Activated CD8-positive, alpha-beta T cell treated with anti-CD3 and anti-CD28 coated beads, Interleukin-2, amount 10 ng/mL, durations not matched to agents 7 days and 5 days (primary cell): Measurements from ENCODE around the gene MAP3K7. TPM values are rescaled to one million over a fixed set of nuclear protein-coding genes. Genes with fewer than 3 reads are reported as not detected.
"Not testable (repeated sequence)": the region's sequence is repeated elsewhere in the genome, so short reads cannot be mapped to it uniquely, and the experiment has no call there.

Experiments
- ATAC-seq: fragments of 150-1000 bp; cut with Tn5 transposase; one replicate; pipeline ENCODE4 v1.10.0; 2021; ENCODE audit warnings: moderate library complexity
- CTCF ChIA-PET: fragments of 350-600 bp; sonication (Branson Sonifier 250); formaldehyde crosslinking; loops from one replicate; lab custom pipeline; 2021; ENCODE audit warnings: antibody characterized with exemption; lab: Charles Lee
- POLR2A ChIA-PET: fragments of 350-600 bp; sonication (Branson Sonifier 250); formaldehyde crosslinking; loops from one replicate; lab custom pipeline; 2021; ENCODE audit warnings: antibody characterized with exemption; lab: Charles Lee
- DNase-seq: peaks from one replicate; pipeline ENCODE4 v3.0.0-alpha.2; 2020
- H3K27ac Mint-ChIP-seq: one replicate; pipeline ENCODE4 v1.8.0; 2021; ENCODE audit warnings: mild to moderate bottlenecking, mixed read lengths
- H3K27me3 Mint-ChIP-seq: one replicate; pipeline ENCODE4 v1.8.0; 2021; ENCODE audit warnings: low read depth, mixed read lengths
- H3K36me3 Mint-ChIP-seq: one replicate; pipeline ENCODE4 v1.8.0; 2021; ENCODE audit warnings: low read depth, mixed read lengths
- H3K4me1 Mint-ChIP-seq: one replicate; pipeline ENCODE4 v1.8.0; 2021; ENCODE audit warnings: low read depth, mixed read lengths
- H3K4me3 Mint-ChIP-seq: one replicate; pipeline ENCODE4 v1.8.0; 2021; ENCODE audit warnings: mild to moderate bottlenecking, mixed read lengths
- H3K9me3 Mint-ChIP-seq: one replicate; pipeline ENCODE4 v1.8.0; 2022; ENCODE audit warnings: mixed read lengths; ENCODE audit not compliant: insufficient read depth
- total RNA-seq, 2 experiments: library from RNA; stranded (reverse); gene quantifications; one replicate each; pipeline ENCODE4 v1.2.3, GENCODE V29; 2021

MAP3K7 gene
- total RNA-seq, 2 experiments from 2014 or later = 27.8 to 28.1 TPM

DNA sequence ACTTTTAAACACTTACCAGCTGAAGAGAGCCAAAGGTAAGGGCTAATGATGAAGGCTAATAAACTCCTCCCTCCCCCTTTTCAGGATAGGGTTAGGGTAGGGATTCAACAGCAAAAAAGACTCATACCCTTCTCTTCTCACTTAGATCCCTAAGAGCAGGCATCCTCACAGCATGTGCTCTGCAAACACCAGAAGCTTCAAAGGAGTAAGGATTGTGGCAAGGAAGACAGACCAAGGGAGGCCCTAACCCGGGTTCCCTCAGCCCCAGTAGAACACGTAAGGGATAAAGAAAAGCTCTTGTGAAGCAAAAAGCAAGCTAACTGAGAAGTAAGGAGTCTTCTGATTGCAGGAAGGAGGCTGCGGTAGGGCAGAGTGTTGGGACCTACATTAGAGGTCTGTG, 11.6 kb downstream of the MAP3K7 start:
- DNase-seq (no peak), ATAC-seq (no peak)
- no peaks in the 10 kb centered on the region for H3K27me3 Mint-ChIP-seq
- H3K27ac Mint-ChIP-seq = no peak overlapping the region
- ChIA-PET CTCF (interaction anchor here (0.9 to 1.6 kb wide), 3 partner anchors 11 to 98 kb away, joined by 3 read pairs; partner anchors contain the start of gene MAP3K7), POLR2A (interaction anchor here (0.6 kb wide), 1 partner anchor 12 kb away, joined by 3 read pairs; no protein-coding TSS in a partner anchor)
- no peak overlapping the region for H3K4me3 Mint-ChIP-seq
- peaks cover 3% of the 10 kb centered on the region for H3K4me1 Mint-ChIP-seq
- H3K9me3 Mint-ChIP-seq = no peaks in the 10 kb centered on the region
- peaks cover 4% of the 10 kb centered on the region for H3K36me3 Mint-ChIP-seq

DNA sequence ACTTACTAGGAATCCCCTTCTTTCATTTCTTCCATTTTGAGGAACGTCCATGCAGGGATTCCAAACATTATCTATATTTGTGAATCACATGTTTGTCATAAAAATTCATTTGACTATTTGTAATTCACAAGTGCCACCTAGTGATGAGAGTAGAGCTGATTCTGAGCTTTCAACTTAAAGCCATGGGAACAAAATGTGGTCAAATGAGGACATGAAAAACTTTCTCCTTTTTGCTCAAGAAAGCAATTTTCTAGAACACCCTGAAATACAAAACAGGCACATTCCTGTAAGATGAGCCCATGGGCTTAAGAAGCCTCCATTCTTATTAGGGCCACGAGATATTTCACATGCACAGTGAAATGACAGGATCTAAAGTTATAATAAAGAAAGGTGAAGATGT, 12.3 kb downstream of the MAP3K7 start:
- H3K27ac Mint-ChIP-seq = no peak overlapping the region
- no peak for ATAC-seq
- peaks cover 9% of the 10 kb centered on the region for H3K36me3 Mint-ChIP-seq
- DNase-seq = no peak
- H3K9me3 Mint-ChIP-seq = no peaks in the 10 kb centered on the region
- no peaks in the 10 kb centered on the region for H3K27me3 Mint-ChIP-seq
- H3K4me3 Mint-ChIP-seq = no peak overlapping the region
- H3K4me1 Mint-ChIP-seq = peaks cover 1% of the 10 kb centered on the region
- ChIA-PET CTCF (interaction anchor here (0.9 to 1.6 kb wide), 2 partner anchors 12 to 98 kb away, joined by 3 read pairs; partner anchors contain the start of gene MAP3K7), POLR2A (no interaction called here)

DNA sequence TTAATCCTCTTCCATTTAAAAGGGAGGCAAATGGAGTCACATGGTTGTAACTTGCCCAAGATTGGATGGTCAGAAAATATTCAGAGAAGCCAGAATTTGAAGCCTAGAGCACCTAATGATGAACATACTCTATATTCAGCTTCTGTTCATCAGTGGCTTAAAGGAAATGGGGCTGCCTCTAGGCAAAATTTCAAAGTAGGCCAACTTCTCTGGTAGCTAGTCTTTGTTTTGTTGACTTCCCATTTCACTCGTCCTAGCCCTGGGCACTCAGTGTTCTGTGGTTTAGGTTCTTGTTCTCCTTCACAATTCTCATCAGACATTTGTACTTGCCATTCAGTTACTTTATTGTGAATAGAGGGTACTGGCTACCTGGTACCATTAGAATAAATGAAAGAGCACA, 13.2 kb downstream of the MAP3K7 start:
- Mint-ChIP-seq H3K36me3 (peaks cover 14% of the 10 kb centered on the region), H3K27me3 (no peaks in the 10 kb centered on the region), H3K4me1 (no peaks in the 10 kb centered on the region), H3K9me3 (no peaks in the 10 kb centered on the region), H3K27ac (no peak overlapping the region), H3K4me3 (no peak overlapping the region)
- ChIA-PET POLR2A (no interaction called here), CTCF (interaction anchor here (1.5 to 1.6 kb wide), 2 partner anchors 94 to 97 kb away, joined by 3 read pairs; no protein-coding TSS in a partner anchor)
- ATAC-seq (no peak), DNase-seq (no peak)

DNA sequence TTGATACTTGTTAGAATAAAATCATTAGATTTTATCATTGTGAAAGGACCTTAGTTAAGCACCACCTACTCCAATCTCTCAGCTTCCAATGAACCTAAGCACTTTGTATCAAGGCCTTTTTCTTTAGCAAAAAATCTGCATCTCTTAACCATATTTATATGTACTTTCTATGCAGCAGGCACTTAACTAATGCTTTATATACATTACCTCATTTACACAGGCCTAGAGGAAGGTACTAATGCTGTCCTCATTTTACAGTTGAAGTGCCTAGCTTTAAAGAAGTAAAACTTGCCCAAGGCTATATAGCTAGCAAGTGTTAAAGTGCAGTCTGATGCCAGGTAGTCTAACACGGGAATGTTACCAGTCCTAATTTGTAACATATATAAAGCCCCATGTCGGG, 14.0 kb downstream of the MAP3K7 start:
- Mint-ChIP-seq H3K27me3 (no peaks in the 10 kb centered on the region), H3K9me3 (no peaks in the 10 kb centered on the region), H3K4me1 (no peaks in the 10 kb centered on the region), H3K36me3 (peaks cover 19% of the 10 kb centered on the region), H3K4me3 (no peak overlapping the region), H3K27ac (no peak overlapping the region)
- ATAC-seq (no peak), DNase-seq (no peak)
- CTCF ChIA-PET = interaction anchor here (1.0 to 1.5 kb wide), 2 partner anchors 93 to 633 kb away, joined by 3 read pairs; no protein-coding TSS in a partner anchor
- POLR2A ChIA-PET = no interaction called here

- Mint-ChIP-seq H3K4me3 (no peak overlapping the region), H3K4me1 (peaks cover 4% of the 10 kb centered on the region), H3K27me3 (no peaks in the 10 kb centered on the region), H3K36me3 (peaks cover 46% of the 10 kb centered on the region), H3K9me3 (no peaks in the 10 kb centered on the region), H3K27ac (no peak overlapping the region)
- no peak for DNase-seq
- no peak for ATAC-seq
- ChIA-PET CTCF (interaction anchor here (1.5 to 1.6 kb wide), 2 partner anchors 10 to 43 kb away, joined by 3 to 5 read pairs; no protein-coding TSS in a partner anchor), POLR2A (no interaction called here)
Observed at GRCh38 chr6:90569223-90569622, 17.6 kb downstream of the MAP3K7 start.

DNA sequence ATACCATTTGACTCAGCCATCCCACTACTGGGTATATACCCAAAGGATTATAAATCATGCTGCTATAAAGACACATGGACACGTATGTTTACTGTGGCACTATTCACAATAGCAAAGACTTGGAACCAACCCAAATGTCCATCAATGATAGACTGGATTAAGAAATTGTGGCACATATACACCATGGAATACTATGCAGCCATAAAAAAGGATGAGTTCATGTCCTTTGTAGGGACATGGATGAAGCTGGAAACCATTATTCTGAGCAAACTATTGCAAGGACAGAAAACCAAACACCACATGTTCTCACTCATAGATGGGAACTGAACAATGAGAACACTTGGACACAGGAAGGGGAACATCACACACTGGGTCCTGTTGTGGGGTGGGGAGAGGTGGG, 19.2 kb downstream of the MAP3K7 start:
- H3K9me3 Mint-ChIP-seq, H3K27ac Mint-ChIP-seq, H3K27me3 Mint-ChIP-seq, H3K4me3 Mint-ChIP-seq, DNase-seq, POLR2A ChIA-PET, ATAC-seq, CTCF ChIA-PET: not testable (repeated sequence)
- Mint-ChIP-seq H3K4me1 (peaks cover 11% of the 10 kb centered on the region), H3K36me3 (peaks cover 61% of the 10 kb centered on the region)

- peaks cover 20% of the 10 kb centered on the region for H3K4me1 Mint-ChIP-seq
- peak; percentile 40 for DNase-seq
- CTCF ChIA-PET, ATAC-seq, H3K4me3 Mint-ChIP-seq, POLR2A ChIA-PET, H3K9me3 Mint-ChIP-seq, H3K27me3 Mint-ChIP-seq: not testable (repeated sequence)
- H3K27ac Mint-ChIP-seq = peak overlapping the region; percentile 24
- H3K36me3 Mint-ChIP-seq = peaks cover 70% of the 10 kb centered on the region
Observed at GRCh38 chr6:90562341-90562740, 24.5 kb downstream of the MAP3K7 start.

DNA sequence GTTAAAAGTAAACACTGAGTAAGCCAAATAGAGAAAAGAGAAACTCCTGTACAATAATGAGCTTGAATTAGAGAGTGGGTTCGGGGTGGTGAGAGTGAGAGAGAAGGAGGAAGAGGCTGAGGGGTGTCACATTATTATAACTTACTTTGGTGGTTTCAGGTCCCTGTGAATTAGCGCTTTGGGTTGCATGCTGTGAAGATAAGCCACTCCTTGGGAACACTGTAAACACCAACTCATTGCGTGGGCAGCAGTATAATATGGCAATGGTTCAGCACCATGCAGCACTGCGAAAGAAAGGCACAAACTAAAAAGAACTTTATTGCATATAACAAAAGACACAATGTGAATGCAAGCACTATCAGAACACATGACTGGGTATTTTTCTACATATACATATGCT, 26.9 kb downstream of the MAP3K7 start:
- Mint-ChIP-seq H3K9me3 (no peaks in the 10 kb centered on the region), H3K4me3 (no peak overlapping the region), H3K4me1 (peaks cover 19% of the 10 kb centered on the region), H3K27ac (no peak overlapping the region), H3K36me3 (peaks cover 65% of the 10 kb centered on the region), H3K27me3 (no peaks in the 10 kb centered on the region)
- DNase-seq (no peak), ATAC-seq (no peak)
- ChIA-PET POLR2A (no interaction called here), CTCF (interaction anchor here (1.5 kb wide), 1 partner anchor 9 kb away, joined by 5 read pairs; no protein-coding TSS in a partner anchor)

DNA sequence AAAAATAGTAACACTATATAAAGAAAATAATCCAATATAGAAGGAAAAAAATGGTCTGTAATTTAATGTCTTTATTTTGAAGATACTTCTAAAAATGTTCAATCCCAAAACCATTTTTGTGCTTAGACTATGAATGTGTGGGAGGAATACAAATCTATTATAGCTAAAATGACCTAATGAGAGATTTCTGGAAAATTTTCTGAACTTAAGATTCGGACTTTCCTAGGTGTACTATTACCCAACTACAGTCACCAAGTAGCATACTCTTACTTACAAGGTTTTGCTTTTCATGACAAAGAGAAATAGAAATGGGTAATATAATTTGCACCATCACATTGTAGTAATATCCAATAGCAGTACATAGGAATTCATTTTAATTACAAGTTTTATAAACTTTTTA, 29.9 kb downstream of the MAP3K7 start:
- Mint-ChIP-seq H3K27ac (no peak overlapping the region), H3K36me3 (peaks cover 54% of the 10 kb centered on the region), H3K27me3 (no peaks in the 10 kb centered on the region), H3K9me3 (no peaks in the 10 kb centered on the region), H3K4me3 (no peak overlapping the region), H3K4me1 (peaks cover 4% of the 10 kb centered on the region)
- CTCF ChIA-PET = no interaction called here
- ATAC-seq = no peak
- POLR2A ChIA-PET = no interaction called here
- DNase-seq = no peak

- Mint-ChIP-seq H3K4me3 (no peak overlapping the region), H3K27me3 (no peaks in the 10 kb centered on the region), H3K9me3 (no peaks in the 10 kb centered on the region), H3K27ac (no peak overlapping the region), H3K4me1 (peaks cover 4% of the 10 kb centered on the region), H3K36me3 (peaks cover 63% of the 10 kb centered on the region)
- POLR2A ChIA-PET = no interaction called here
- CTCF ChIA-PET = no interaction called here
- DNase-seq (no peak), ATAC-seq (no peak)
Observed at GRCh38 chr6:90547991-90548390, 38.9 kb downstream of the MAP3K7 start.

- H3K4me1 Mint-ChIP-seq = peaks cover 4% of the 10 kb centered on the region
- H3K36me3 Mint-ChIP-seq = peaks cover 60% of the 10 kb centered on the region
- POLR2A ChIA-PET = no interaction called here
- CTCF ChIA-PET = no interaction called here
- ATAC-seq (no peak), DNase-seq (no peak)
- H3K9me3 Mint-ChIP-seq = no peaks in the 10 kb centered on the region
- no peak overlapping the region for H3K4me3 Mint-ChIP-seq
- no peaks in the 10 kb centered on the region for H3K27me3 Mint-ChIP-seq
- no peak overlapping the region for H3K27ac Mint-ChIP-seq
Observed at GRCh38 chr6:90547079-90547478, 39.8 kb downstream of the MAP3K7 start.

- POLR2A ChIA-PET = no interaction called here
- peaks cover 4% of the 10 kb centered on the region for H3K4me1 Mint-ChIP-seq
- no peak for ATAC-seq
Observed at GRCh38 chr6:90545448-90545847, 41.4 kb downstream of the MAP3K7 start.

More at GRCh38 chr6:90545448-90545847, 41.4 kb downstream of the MAP3K7 start:
- DNase-seq = no peak
- CTCF ChIA-PET = interaction anchor here (0.9 kb wide), 1 partner anchor 66 kb away, joined by 3 read pairs; no protein-coding TSS in a partner anchor
- Mint-ChIP-seq H3K9me3 (no peaks in the 10 kb centered on the region), H3K4me3 (no peak overlapping the region), H3K27ac (no peak overlapping the region), H3K27me3 (no peaks in the 10 kb centered on the region), H3K36me3 (peaks cover 55% of the 10 kb centered on the region)
